Trophoblast cell (in vitro differentiated cells and primary cell): Measurements from ENCODE around the gene CADPS2.

Source experiments
- DNase-seq, 2 donors: peaks; one replicate each; pipeline ENCODE4 v3.0.0-alpha.2; 2016
- H2AFZ ChIP-seq: 2 replicates; pipeline ENCODE4 v1.6.1; 2013; ENCODE audit warnings: low read length, moderate library complexity, mild to moderate bottlenecking; ENCODE audit not compliant: insufficient read depth, poor library complexity
- H2AK5ac ChIP-seq: 2 replicates; pipeline ENCODE4 v1.6.1; 2013; ENCODE audit warnings: mild to moderate bottlenecking, low read length
- H2BK120ac ChIP-seq: 2 replicates; pipeline ENCODE4 v1.6.1; 2013; ENCODE audit warnings: low read length, mild to moderate bottlenecking, moderate library complexity; ENCODE audit not compliant: insufficient read depth, poor library complexity
- H2BK12ac ChIP-seq: 2 replicates; pipeline ENCODE4 v1.6.1; 2013; ENCODE audit warnings: mild to moderate bottlenecking, low read length, moderate library complexity
- H2BK5ac ChIP-seq: 2 replicates; pipeline ENCODE4 v1.6.1; 2013; ENCODE audit warnings: low read length, low read depth, moderate library complexity, mild to moderate bottlenecking; ENCODE audit not compliant: poor library complexity
- H3K14ac ChIP-seq: 2 replicates; pipeline ENCODE4 v1.6.1; 2013; ENCODE audit warnings: mild to moderate bottlenecking, low read length
- H3K18ac ChIP-seq: 2 replicates; pipeline ENCODE4 v1.6.1; 2013; ENCODE audit warnings: mild to moderate bottlenecking, low read length
- H3K23ac ChIP-seq: 2 replicates; pipeline ENCODE4 v1.6.1; 2013; ENCODE audit warnings: low read length
- H3K27ac ChIP-seq: 2 replicates; pipeline ENCODE4 v1.5.1; 2013; ENCODE audit warnings: low read depth, mild to moderate bottlenecking, inconsistent platforms, low read length, moderate library complexity
- H3K27me3 ChIP-seq: 2 replicates; pipeline ENCODE4 v1.6.1; 2013; ENCODE audit warnings: inconsistent platforms, mild to moderate bottlenecking, low read length, moderate library complexity; ENCODE audit not compliant: insufficient read depth
- H3K36me3 ChIP-seq, 2 experiments: 1 replicate in 1 of 2; 2 replicates in 1 of 2; pipeline ENCODE4 v1.6.1; 2013; ENCODE audit warnings: low read length in 2 of 2, mild to moderate bottlenecking in 2 of 2, moderate library complexity in 1 of 2; ENCODE audit not compliant: insufficient read depth in 2 of 2, control insufficient read depth in 1 of 2
- H3K4ac ChIP-seq: 2 replicates; pipeline ENCODE4 v1.6.1; 2013; ENCODE audit warnings: low read depth, mild to moderate bottlenecking, low read length, moderate library complexity
- H3K4me1 ChIP-seq, 2 experiments: 1 replicate in 1 of 2; 2 replicates in 1 of 2; pipeline ENCODE4 v1.6.1; 2013; ENCODE audit warnings: low read length in 2 of 2, mild to moderate bottlenecking in 2 of 2, moderate library complexity in 1 of 2; ENCODE audit not compliant: insufficient read depth in 2 of 2, control insufficient read depth in 1 of 2
- H3K4me2 ChIP-seq: 2 replicates; pipeline ENCODE4 v1.6.1; 2013; ENCODE audit warnings: inconsistent platforms, mild to moderate bottlenecking, low read length, moderate library complexity
- H3K4me3 ChIP-seq: 2 replicates; pipeline ENCODE4 v1.5.1; 2013; ENCODE audit warnings: mild to moderate bottlenecking, low read depth, low read length, inconsistent platforms
- H3K79me1 ChIP-seq: one replicate; pipeline ENCODE4 v1.6.1; 2013; ENCODE audit warnings: low read length
- H3K79me2 ChIP-seq: 2 replicates; pipeline ENCODE4 v1.6.1; 2013; ENCODE audit warnings: low read length, mild to moderate bottlenecking; ENCODE audit not compliant: control insufficient read depth, insufficient read depth, poor library complexity
- H3K9ac ChIP-seq: 2 replicates; pipeline ENCODE4 v1.6.1; 2013; ENCODE audit warnings: mild to moderate bottlenecking, low read length
- H3K9me3 ChIP-seq: 2 replicates; pipeline ENCODE4 v1.6.1; 2013; ENCODE audit warnings: low read depth, mild to moderate bottlenecking, control low read depth, inconsistent platforms, low read length; ENCODE audit not compliant: insufficient read depth
- H4K12ac ChIP-seq: 2 replicates; pipeline ENCODE4 v1.6.1; 2013; ENCODE audit warnings: low read depth, mild to moderate bottlenecking, low read length, moderate library complexity
- H4K8ac ChIP-seq: 2 replicates; pipeline ENCODE4 v1.6.1; 2013; ENCODE audit warnings: low read depth, mild to moderate bottlenecking, low read length, moderate library complexity
- H4K91ac ChIP-seq: one replicate; pipeline ENCODE4 v1.6.1; 2013; ENCODE audit warnings: low read depth, mild to moderate bottlenecking, low read length, moderate library complexity
- WGBS: extraction: QIAGEN DNeasy Blood & Tissue Kit; methylation state at CpG from one replicate; pipeline ENCODE4 v1.1.7; 2013; ENCODE audit warnings: missing lambda C conversion rate; ENCODE audit not compliant: insufficient read length, insufficient coverage; ENCODE audit errors: extremely low coverage; 5-methylcytosine and 5-hydroxymethylcytosine counted together

Gene CADPS2

DNA sequence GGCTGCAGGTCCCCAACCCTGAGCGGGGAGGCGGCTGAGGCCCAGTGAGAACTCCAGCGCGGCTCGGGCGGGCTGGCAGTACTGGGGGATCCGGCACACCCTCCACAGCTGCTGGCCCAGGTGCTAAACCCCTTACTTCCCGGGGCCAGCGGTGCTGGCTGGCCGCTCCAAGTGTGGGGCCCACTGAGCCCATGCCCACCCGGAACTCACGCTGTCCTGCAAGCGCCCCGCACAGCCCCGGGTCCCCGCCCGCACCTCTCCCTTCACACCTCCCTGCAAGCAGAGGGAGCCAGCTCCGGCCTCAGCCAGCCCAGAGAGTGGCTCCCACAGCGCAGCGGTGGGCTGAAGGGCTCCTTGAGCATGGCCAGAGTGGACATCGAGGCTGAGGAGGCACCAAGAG is 212.3 kb downstream of the CADPS2 start:
- Histone ChIP-seq H2BK120ac (no peak overlapping the region), H3K23ac (no peak overlapping the region), H3K18ac (no peak overlapping the region), H3K4me1 (peaks cover 0 to 5% of the 10 kb centered on the region in 2 experiments), H4K8ac (no peak overlapping the region), H3K27me3 (no peaks in the 10 kb centered on the region), H3K4ac (no peak overlapping the region), H2AK5ac (no peak overlapping the region), H3K14ac (no peak overlapping the region), H3K79me2 (no peaks in the 10 kb centered on the region), H4K12ac (no peak overlapping the region), H2BK5ac (no peak overlapping the region), H3K27ac (no peak overlapping the region), H3K4me3 (no peak overlapping the region), H2AFZ (no peak overlapping the region), H3K4me2 (no peak overlapping the region), H4K91ac (no peak overlapping the region), H2BK12ac (no peak overlapping the region), H3K79me1 (no peaks in the 10 kb centered on the region), H3K9me3 (peaks cover 3% of the 10 kb centered on the region), H3K36me3 (no peaks in the 10 kb centered on the region), H3K9ac (no peak overlapping the region)
- DNase-seq = no peak
- WGBS = no CpG with 5 or more reads among the region's 21 CpGs

DNA sequence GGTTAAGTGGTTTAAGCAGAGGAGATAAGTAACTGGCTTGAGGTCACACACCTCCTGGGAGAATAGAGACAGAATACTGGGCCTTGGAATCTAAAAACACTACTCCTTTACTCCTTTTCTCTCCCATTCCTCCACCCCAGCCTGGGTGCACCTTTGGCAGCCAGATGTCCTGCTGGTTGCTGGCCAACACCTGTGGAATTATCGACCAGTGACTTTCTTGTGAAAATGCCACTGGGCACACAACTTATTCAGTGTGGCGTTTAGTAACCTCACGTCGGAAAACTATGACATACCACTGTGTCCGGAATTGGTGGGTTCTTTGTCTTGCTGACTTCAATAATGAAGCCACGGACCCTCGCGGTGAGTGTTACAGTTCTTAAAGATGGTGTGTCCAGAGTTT is 213.7 kb downstream of the CADPS2 start:
- H3K36me3 ChIP-seq = no peaks in the 10 kb centered on the region
- H3K4me1 ChIP-seq = peaks cover 0 to 2% of the 10 kb centered on the region in 2 experiments
- H2BK120ac ChIP-seq = no peak overlapping the region
- no peak overlapping the region for H2AFZ ChIP-seq
- H4K8ac ChIP-seq = no peak overlapping the region
- no peak overlapping the region for H3K27ac ChIP-seq
- H3K9ac ChIP-seq = no peak overlapping the region
- H4K91ac ChIP-seq = no peak overlapping the region
- no peaks in the 10 kb centered on the region for H3K79me2 ChIP-seq
- H3K4me3 ChIP-seq = no peak overlapping the region
- H3K14ac ChIP-seq = no peak overlapping the region
- H3K4ac ChIP-seq = no peak overlapping the region
- no peak overlapping the region for H2BK12ac ChIP-seq
- H2BK5ac ChIP-seq = no peak overlapping the region
- no peak overlapping the region for H2AK5ac ChIP-seq
- no peak overlapping the region for H3K23ac ChIP-seq
- no peak overlapping the region for H3K4me2 ChIP-seq
- no peak for DNase-seq
- no peaks in the 10 kb centered on the region for H3K27me3 ChIP-seq
- no peak overlapping the region for H3K18ac ChIP-seq
- peaks cover 3% of the 10 kb centered on the region for H3K9me3 ChIP-seq
- no peaks in the 10 kb centered on the region for H3K79me1 ChIP-seq
- WGBS = no CpG with 5 or more reads among the region's 8 CpGs
- H4K12ac ChIP-seq = no peak overlapping the region

DNA sequence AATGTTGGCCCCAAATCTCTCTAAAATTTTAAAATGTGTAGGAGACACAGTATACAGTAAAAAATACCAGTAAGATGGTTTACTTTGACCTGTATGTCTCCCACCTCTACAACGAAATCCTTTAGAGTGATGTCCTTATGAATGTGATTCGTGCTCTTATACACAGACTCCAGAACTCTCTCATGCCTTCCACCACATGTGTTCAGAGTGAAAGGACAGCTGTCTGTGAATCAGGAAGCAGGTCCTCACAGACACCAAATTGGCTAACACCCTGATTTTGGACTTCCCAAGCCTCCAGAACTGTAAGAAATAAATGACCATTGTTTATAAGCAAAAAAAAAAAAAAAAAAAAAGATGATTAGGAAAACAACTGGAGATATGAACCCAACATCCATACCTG is 222.5 kb downstream of the CADPS2 start:
- Histone ChIP-seq H2AFZ (no peak overlapping the region), H4K8ac (no peak overlapping the region), H3K27me3 (no peaks in the 10 kb centered on the region), H3K4me1 (no peaks in the 10 kb centered on the region), H3K18ac (no peak overlapping the region), H3K4me2 (no peak overlapping the region), H4K91ac (no peak overlapping the region), H3K36me3 (no peaks in the 10 kb centered on the region), H3K14ac (no peak overlapping the region), H3K79me2 (no peaks in the 10 kb centered on the region), H2BK5ac (no peak overlapping the region), H3K4me3 (no peak overlapping the region), H2BK12ac (no peak overlapping the region), H3K9me3 (no peaks in the 10 kb centered on the region), H4K12ac (no peak overlapping the region), H3K23ac (no peak overlapping the region), H2BK120ac (no peak overlapping the region), H3K79me1 (no peaks in the 10 kb centered on the region), H3K9ac (no peak overlapping the region), H3K4ac (no peak overlapping the region), H3K27ac (no peak overlapping the region), H2AK5ac (no peak overlapping the region)
- no peak for DNase-seq
- WGBS = no CpG with 5 or more reads among the region's 2 CpGs

- Histone ChIP-seq H4K12ac (no peak overlapping the region), H3K36me3 (no peaks in the 10 kb centered on the region), H2BK120ac (no peak overlapping the region), H3K79me1 (no peaks in the 10 kb centered on the region), H4K91ac (no peak overlapping the region), H3K4me2 (no peak overlapping the region), H2AFZ (no peak overlapping the region), H3K4ac (no peak overlapping the region), H2BK12ac (no peak overlapping the region), H3K27me3 (no peaks in the 10 kb centered on the region), H3K4me1 (no peaks in the 10 kb centered on the region), H3K27ac (no peak overlapping the region), H3K14ac (no peak overlapping the region), H3K4me3 (no peak overlapping the region), H2AK5ac (no peak overlapping the region), H4K8ac (no peak overlapping the region), H3K18ac (no peak overlapping the region), H3K9me3 (no peaks in the 10 kb centered on the region), H3K9ac (no peak overlapping the region), H2BK5ac (no peak overlapping the region), H3K79me2 (no peaks in the 10 kb centered on the region), H3K23ac (no peak overlapping the region)
- DNase-seq = no peak
- WGBS = no CpG with 5 or more reads among the region's 2 CpGs
These were observed 227.4 kb downstream of the CADPS2 start for GRCh38 chr7:122658856-122659255.
